ENCODE results near the gene SLC2A6. TPM values are rescaled to one million over a fixed set of nuclear protein-coding genes. Genes with fewer than 3 reads are reported as not detected.

The SLC2A6 gene
- total RNA-seq, 8 experiments from 2014 or later = 4.7 to 23.0 (median 9.7) TPM

DNA sequence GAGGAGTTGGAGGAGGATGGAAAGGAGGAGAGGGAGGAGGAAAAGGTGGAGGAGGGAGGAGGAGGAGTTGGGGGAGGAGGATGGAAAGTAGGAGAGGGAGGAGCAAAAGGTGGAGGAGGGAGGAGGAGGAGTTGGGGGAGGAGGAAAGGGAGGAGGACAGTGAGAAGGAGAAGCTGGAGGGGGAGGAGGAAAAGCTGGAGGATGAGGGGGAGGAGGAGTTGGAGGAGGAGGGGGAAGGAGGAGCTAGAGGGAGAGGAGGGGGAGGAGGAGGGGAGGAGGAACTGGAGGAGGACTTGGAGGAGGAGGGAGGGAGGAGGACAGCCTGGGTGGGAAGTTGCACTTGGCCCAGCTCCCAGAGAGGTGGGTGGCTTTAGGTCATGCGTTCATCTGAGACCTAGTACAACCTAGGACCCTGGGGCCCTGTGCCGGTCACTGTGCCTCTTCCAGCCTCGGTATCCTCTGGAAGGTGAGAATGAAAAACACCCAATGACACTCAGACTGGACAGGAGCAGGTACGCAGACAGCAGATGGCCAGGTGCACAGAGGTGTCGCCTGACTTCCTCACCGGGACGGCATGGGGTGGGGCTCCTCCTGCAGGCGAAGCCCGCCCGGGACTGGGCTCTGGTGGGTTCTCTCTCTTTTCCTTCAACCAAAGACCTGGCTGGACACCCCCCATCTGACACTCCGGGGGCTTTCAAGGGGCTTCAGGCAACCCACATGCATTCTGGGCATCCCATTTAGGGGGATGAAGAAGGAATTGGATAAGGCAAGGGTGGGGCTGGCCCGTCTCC lies 12.2 kb upstream of the SLC2A6 start:
- 60 to 73% (median 60%) methylated on average over 1 to 3 of the region's 12 CpGs; no CpG with 5 or more reads in 7 of the 10 experiments for WGBS, 10 experiments
- Histone ChIP-seq H3K4me3 (no peak overlapping the region), H3K27ac (no peak overlapping the region), H3K4me1 (replicated peaks in 1 of 2) (no peaks in the 10 kb centered on the region)
- no peak for ATAC-seq (replicated peaks in 6 of 8)
- in situ Hi-C loops (cut with MboI; ENCODE audit: low pct_unique_long_range_greater_than_20kb in 2 of 9, low sequenced_read_pairs in 9 of 9, unreplicated experiment in 9 of 9) = loop anchor here in 5 of 9 experiments (25.0 kb wide), 3 partner anchors 304 to 479 kb away; partner anchors contain the start of gene GTF3C5 (in 2 of the 5)

DNA sequence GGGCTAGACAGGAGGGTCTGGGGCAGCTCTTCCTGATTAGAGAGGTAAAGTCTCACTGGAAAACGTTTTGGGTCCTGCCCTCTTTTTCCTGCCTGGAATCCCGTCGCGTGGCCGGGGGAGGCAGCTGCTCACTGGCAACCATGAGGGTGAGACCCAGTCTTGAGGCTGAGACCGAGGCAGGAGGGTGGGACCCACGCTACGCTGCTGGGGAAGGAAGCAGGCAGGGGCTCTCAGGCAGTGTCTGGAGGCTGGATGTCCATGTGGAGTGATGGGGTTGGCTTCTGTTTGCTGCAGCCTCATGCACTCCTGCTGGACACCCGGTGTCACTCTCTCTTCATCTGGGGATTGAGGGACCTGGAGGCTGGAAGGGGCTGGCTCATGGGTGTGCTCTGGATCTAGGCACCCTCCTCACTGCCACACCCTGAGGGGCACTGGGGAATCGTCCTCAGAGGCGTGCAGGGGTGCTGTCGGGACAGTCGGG lies 11.3 kb upstream of the SLC2A6 start:
- Histone ChIP-seq H3K4me3 (no peak overlapping the region), H3K4me1 (replicated peaks in 1 of 2) (peaks cover under 1 to 2% of the 10 kb centered on the region in 2 donors), H3K27ac (no peak overlapping the region)
- in situ Hi-C loops (cut with MboI; ENCODE audit: low pct_unique_long_range_greater_than_20kb in 2 of 9, low sequenced_read_pairs in 9 of 9, unreplicated experiment in 9 of 9) = loop anchor here in 5 of 9 experiments (25.0 kb wide), 3 partner anchors 303 to 478 kb away; partner anchors contain the start of gene GTF3C5 (in 2 of the 5)
- 40 to 63% (median 57%) methylated on average over 1 to 7 of the region's 13 CpGs; no CpG with 5 or more reads in 6 of the 10 experiments for WGBS, 10 experiments
- no peak for ATAC-seq (replicated peaks in 6 of 8)

DNA sequence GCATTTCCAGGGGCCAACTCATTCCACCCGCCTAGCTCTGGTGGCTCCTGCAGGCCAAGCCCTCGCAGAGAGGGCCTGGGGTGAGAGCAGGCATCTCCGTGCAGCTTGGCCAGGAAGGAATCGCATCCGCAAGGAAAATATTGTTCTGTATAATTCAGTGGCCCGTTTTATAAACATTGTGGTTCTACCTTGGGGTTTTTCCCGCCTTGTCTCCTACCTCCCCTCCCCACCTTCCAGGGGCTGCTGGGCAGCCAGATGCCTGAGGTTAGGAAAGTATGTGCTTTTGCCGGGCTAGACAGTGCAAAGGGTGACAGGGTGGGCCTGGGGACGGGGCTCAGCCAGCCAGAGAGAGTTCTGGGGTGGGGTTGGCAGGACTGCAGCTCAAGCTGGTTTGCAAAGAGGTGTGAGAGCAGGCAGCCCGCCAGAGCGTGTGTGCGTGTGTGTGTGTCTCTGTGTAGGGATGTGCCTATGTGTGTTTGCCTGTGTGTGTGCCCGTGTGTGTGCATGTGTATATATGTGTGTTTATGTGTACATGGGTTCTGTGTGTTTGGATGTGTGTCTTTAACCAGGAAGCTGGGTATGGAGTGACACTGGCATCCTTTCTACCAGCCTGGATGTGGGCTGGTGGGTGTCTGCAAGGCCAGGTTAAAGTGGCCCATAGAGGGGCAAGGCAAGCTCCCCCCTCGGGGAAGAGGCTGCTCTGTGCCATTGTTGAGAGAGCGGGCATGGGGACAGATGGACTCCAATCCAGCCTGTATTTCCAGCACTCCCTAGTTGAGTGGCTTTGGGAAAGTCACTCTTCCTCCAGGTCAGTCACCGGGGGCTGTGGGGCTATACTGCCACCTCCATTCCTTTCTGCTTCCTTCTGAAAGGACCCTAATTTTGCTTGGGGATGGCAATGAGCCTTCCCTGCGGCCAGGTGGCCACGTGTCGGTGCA lies 10.6 kb upstream of the SLC2A6 start:
- no peak for ATAC-seq (replicated peaks in 6 of 8)
- Histone ChIP-seq H3K4me3 (no peak overlapping the region), H3K27ac (no peak overlapping the region), H3K4me1 (replicated peaks in 1 of 2) (peaks cover 7 to 8% of the 10 kb centered on the region in 2 donors)
- WGBS, 10 experiments = 20 to 88% (median 61%) methylated on average over 1 to 10 of the region's 19 CpGs; no CpG with 5 or more reads in 4 of the 10 experiments
- in situ Hi-C loops (cut with MboI; ENCODE audit: low pct_unique_long_range_greater_than_20kb in 2 of 9, low sequenced_read_pairs in 9 of 9, unreplicated experiment in 9 of 9) = loop anchor here in 5 of 9 experiments (10.0 to 25.0 kb wide), 4 partner anchors 125 to 477 kb away; partner anchors contain the start of gene GTF3C5 (in 2 of the 5)

DNA sequence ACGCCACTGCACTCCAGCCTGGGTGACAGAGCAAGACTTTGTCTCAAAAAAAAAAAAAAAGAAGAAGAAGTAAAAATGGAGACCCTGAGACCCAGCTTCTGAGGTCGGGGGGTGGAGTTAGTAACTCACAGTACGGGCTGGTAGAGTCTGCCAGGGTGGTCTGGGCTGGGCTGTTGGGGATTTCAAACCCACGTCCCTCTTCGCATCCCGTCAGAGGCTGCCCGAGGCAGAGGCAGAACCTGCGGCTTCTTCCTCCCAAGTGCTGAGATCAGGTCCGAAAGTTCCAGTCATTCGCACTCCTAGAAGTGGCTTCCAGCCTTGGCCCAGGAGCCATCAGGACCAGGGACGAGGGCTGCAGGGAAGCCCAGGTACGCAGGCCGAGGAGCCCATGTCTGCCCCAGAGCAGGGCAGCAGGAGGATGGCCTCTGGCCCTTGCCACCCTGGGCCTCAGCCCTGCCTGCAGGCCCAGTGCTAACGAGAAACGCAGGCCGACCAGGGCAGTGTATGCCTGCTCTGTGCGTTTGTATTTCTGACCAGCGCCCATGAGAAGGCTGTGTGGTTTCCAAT lies 9.9 kb upstream of the SLC2A6 start:
- 50 to 100% (median 78%) methylated on average over 2 to 7 of the region's 18 CpGs; no CpG with 5 or more reads in 4 of the 10 experiments for WGBS, 10 experiments
- ATAC-seq (replicated peaks in 6 of 8) = no peak

DNA sequence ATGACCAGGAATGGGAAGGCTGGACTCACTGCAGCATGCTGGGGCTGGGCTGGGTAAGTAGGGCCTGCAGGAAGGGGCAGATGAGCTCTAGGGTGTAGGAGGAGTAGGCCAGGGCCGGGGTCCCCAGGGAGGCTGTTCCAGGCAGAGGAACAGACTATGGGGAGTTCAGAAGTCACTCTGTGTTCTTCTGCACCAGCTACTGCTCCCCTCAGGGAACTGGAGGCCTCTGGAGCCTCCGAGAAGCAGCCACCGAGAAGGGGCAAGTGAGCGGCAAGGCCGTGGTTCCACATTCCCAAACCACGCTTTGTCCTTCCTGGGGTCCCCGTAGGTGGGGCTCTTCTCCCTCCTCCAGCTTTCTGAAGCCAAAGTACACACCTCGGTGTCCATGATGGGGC lies 8.4 kb upstream of the SLC2A6 start:
- in situ Hi-C loops (cut with MboI; ENCODE audit: low pct_unique_long_range_greater_than_20kb in 2 of 9, low sequenced_read_pairs in 9 of 9, unreplicated experiment in 9 of 9) = loop anchor here in 5 of 9 experiments (10.0 to 25.0 kb wide), 4 partner anchors 123 to 475 kb away; partner anchors contain the start of gene GTF3C5 (in 2 of the 5)
- no peak for ATAC-seq (replicated peaks in 6 of 8)
- no peak overlapping the region for H3K27ac ChIP-seq
- 13 to 100% (median 89%) methylated on average over 1 to 5 of the region's 8 CpGs; no CpG with 5 or more reads in 5 of the 10 experiments for WGBS, 10 experiments
- no peak overlapping the region for H3K4me3 ChIP-seq
- peaks cover 7 to 8% of the 10 kb centered on the region in 2 donors for H3K4me1 ChIP-seq (replicated peaks in 1 of 2)

More for the DNA sequence above, 9.9 kb upstream of the SLC2A6 start:
- Histone ChIP-seq H3K27ac (no peak overlapping the region), H3K4me1 (replicated peaks in 1 of 2) (peaks cover 7 to 8% of the 10 kb centered on the region in 2 donors), H3K4me3 (no peak overlapping the region)
- in situ Hi-C loops (cut with MboI; ENCODE audit: low pct_unique_long_range_greater_than_20kb in 2 of 9, low sequenced_read_pairs in 9 of 9, unreplicated experiment in 9 of 9) = loop anchor here in 5 of 9 experiments (10.0 to 25.0 kb wide), 4 partner anchors 124 to 476 kb away; partner anchors contain the start of gene GTF3C5 (in 2 of the 5)

DNA sequence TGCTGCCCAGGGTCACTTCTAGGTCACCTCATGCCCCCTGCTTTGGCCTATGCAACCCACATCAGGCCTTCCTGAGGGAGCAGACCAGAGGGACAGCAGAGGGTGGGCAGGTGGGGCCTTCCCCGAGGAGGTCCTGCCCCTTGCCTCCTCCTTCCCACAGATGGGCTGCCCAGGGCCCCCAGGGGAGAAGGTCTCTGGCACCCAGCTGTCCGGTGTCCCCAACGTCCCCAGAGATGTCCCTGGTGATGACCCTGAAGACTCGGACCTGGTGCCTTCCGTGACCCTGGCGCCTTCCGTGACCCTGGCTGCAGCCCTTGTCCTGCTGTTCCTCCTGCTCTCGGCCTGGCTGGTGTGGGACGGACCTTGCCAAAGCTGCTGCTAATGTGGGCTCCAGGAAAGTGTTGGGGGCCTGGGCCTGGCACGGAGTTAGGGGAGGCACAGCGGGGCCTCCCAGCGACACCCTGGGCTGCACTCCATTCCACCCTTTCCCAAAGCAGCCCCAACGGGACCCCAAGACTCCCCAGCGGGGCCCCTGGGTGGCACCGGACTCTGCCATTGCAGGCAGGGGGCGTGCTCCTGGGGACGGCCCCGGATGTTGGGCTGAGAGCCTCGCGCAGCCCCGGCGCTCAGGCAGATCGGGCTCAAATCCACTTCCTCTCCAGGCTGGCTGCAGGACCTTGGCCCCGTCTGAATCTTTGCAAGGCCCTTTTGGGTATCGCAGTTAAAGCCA lies 6.8 kb upstream of the SLC2A6 start:
- WGBS, 10 experiments = 87% methylated on average over 4 of the region's 25 CpGs; no CpG with 5 or more reads in 9 of the 10 experiments
- Histone ChIP-seq H3K27ac (no peak overlapping the region), H3K4me3 (no peak overlapping the region), H3K4me1 (replicated peaks in 1 of 2) (peaks cover 7 to 8% of the 10 kb centered on the region in 2 donors)
- ATAC-seq (replicated peaks in 6 of 8) = peak in 5 of 8 experiments; percentile 6 to 67 (median 12)
- in situ Hi-C loops (cut with MboI; ENCODE audit: low pct_unique_long_range_greater_than_20kb in 2 of 9, low sequenced_read_pairs in 9 of 9, unreplicated experiment in 9 of 9) = loop anchor here in 5 of 9 experiments (10.0 to 25.0 kb wide), 4 partner anchors 121 to 473 kb away; partner anchors contain the start of gene GTF3C5 (in 2 of the 5)

DNA sequence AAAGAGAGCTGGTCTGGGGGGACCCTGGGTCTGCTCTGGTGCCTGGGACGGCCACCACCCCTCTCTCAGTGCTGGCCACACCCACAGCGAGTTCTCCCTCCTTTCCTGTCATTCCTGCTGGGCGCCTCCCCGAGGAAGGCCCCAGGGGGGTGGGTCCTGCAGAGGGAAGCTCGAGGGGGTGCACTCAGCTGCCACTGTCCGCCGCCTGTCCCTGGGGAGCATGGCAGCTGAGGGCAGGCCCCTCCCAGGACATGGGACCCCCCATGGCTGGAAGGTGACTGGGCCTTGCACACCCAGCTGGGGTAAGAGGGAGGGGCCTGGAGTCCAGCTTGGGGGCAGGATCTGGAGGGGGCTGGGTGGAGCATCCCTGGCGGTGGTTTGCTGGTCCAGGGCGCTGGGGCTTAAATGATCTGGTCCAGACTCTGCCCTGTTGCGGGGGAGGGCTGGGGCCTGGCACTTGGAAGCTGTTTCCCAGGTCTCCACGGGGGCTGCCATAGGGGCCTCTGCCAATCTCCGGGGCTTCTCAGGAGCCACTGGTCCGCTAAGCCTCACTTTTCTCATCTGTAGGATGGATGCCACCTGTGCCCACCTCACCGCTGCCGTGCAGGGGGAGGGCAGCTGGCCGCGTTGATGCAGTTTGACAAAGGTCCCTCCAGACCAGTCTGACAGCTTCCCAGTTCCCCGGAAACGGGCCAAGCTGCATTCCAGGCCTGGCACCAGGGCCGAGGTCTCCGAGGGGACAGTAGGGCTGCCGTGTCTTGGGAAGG lies 6.0 kb upstream of the SLC2A6 start:
- ATAC-seq (replicated peaks in 6 of 8) = peak in 7 of 8 experiments; percentile 9 to 80 (median 50)
- 53 to 88% (median 73%) methylated on average over 2 to 5 of the region's 22 CpGs; no CpG with 5 or more reads in 7 of the 10 experiments for WGBS, 10 experiments
- in situ Hi-C loops (cut with MboI; ENCODE audit: low pct_unique_long_range_greater_than_20kb in 2 of 9, low sequenced_read_pairs in 9 of 9, unreplicated experiment in 9 of 9) = loop anchor here in 5 of 9 experiments (10.0 to 25.0 kb wide), 4 partner anchors 120 to 473 kb away; partner anchors contain the start of gene GTF3C5 (in 2 of the 5)
- Histone ChIP-seq H3K27ac (no peak overlapping the region), H3K4me3 (no peak overlapping the region), H3K4me1 (replicated peaks in 1 of 2) (peaks cover 8 to 9% of the 10 kb centered on the region in 2 donors)

DNA sequence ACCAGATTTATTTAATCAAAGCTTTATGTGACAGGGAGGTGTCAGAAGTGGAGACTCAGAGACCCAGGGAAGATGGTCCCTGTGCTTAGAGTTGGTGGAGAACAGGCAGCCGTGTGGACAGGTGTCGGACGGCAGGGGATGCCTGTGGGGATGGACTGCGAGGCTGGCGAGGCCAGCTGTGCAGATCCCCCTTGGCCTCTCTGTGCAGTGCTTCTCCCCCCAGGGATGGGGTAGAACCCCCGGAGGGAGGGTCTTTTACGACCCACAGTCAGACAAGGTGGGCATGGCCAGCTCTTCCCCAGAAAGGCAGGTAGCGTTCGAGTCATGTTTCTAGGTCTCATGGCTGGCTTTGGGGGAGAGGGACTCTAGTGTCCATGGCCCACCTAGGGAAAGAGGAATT lies 4.7 kb upstream of the SLC2A6 start:
- 25 to 80% (median 71%) methylated on average over 2 to 5 of the region's 9 CpGs; no CpG with 5 or more reads in 6 of the 10 experiments for WGBS, 10 experiments
- in situ Hi-C loops (cut with MboI; ENCODE audit: low pct_unique_long_range_greater_than_20kb in 2 of 9, low sequenced_read_pairs in 9 of 9, unreplicated experiment in 9 of 9) = loop anchor here in 5 of 9 experiments (10.0 to 25.0 kb wide), 4 partner anchors 119 to 471 kb away; partner anchors contain the start of gene GTF3C5 (in 2 of the 5)
- Histone ChIP-seq H3K4me1 (replicated peaks in 1 of 2) (peaks cover 11 to 12% of the 10 kb centered on the region in 2 donors), H3K4me3 (no peak overlapping the region), H3K27ac (no peak overlapping the region)
- ATAC-seq (replicated peaks in 6 of 8) = no peak

DNA sequence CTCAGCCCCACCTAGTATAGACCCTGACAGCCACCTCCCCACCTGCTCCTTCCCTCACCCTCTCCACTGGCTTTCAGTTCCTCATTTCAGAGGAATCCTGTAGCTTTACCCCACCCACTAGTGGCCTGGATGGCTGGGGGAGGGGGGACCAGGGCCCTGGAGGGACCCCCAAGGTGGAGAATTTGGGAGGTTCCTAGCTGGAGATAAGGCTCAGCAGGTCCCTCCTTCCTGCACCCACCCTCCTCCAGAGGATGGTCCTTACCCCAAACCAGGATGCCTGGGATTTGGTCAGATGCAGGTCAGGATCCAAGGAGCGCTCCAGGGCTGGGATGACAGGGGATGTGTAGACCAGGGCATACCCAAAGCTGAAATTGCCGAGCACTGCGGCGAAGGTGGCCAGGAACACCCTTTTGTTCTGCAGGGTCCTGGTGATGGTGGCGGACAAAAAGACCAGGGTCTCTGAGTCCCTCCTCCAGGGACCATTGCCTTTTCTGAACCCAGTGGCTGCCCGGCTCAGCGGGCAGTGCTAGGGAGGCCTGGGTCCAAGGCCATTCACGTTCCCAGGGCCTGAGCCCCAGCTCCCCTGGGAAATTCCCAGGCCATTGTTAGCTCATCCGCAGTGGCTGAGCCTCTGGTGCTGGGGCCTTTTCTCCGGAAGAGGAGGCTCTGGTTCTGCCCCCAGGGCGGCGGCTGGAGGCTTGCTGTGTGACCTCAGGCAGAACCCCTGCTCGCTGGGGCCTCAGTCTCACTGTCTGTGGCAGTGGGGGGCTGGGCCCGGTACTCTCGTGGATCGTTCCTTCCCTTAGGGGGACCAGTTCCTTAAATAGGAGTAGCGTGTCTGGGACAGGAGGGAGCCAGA lies 678 bp downstream of the SLC2A6 start:
- Histone ChIP-seq H3K4me3 (peak overlapping the region; percentile 49 to 73 (median 63)), H3K4me1 (replicated peaks in 1 of 2) (peaks cover 11 to 13% of the 10 kb centered on the region in 2 donors), H3K27ac (peak overlapping the region; percentile 54 to 72)
- ATAC-seq (replicated peaks in 6 of 8) = peak; percentile 9 to 62 (median 23)
- in situ Hi-C loops (cut with MboI; ENCODE audit: low pct_unique_long_range_greater_than_20kb in 2 of 9, low sequenced_read_pairs in 9 of 9, unreplicated experiment in 9 of 9) = loop anchor here in 5 of 9 experiments (25.0 kb wide), 3 partner anchors 291 to 466 kb away; partner anchors contain the start of gene GTF3C5 (in 2 of the 5)
- 0 to 76% (median 18%) methylated on average over 1 to 2 of the region's 17 CpGs; no CpG with 5 or more reads in 7 of the 10 experiments for WGBS, 10 experiments

DNA sequence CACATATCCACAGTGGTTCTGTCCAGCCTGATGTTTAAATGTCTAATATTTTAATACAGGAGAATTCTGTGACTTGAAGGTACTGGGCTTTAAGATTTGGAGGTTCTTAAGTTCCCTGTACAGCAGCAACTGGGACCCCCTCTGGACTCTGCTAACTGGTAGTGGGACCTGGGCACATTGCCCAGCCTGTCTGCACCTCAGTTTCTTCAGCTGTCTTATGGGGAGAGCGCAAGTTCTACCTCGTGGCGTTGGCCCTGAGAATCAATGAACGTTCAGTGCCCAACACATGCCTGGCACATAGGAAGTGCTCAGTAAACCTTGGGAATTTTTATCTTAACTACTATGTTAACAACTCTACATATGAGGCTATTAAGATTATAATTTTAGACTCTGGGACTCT lies 1.4 kb downstream of the SLC2A6 start:
- ATAC-seq (replicated peaks in 6 of 8) = no peak
- H3K4me3 ChIP-seq = no peak overlapping the region
- 88 to 100% (median 97%) methylated on average over 1 to 4 of the region's 4 CpGs; no CpG with 5 or more reads in 6 of the 10 experiments for WGBS, 10 experiments
- peaks cover 11 to 13% of the 10 kb centered on the region in 2 donors for H3K4me1 ChIP-seq (replicated peaks in 1 of 2)
- in situ Hi-C loops (cut with MboI; ENCODE audit: low pct_unique_long_range_greater_than_20kb in 2 of 9, low sequenced_read_pairs in 9 of 9, unreplicated experiment in 9 of 9) = loop anchor here in 5 of 9 experiments (25.0 kb wide), 3 partner anchors 290 to 465 kb away; partner anchors contain the start of gene GTF3C5 (in 2 of the 5)
- H3K27ac ChIP-seq = no peak overlapping the region
